ENCODE data around the gene COX19. TPM values are rescaled to one million over a fixed set of nuclear protein-coding genes. Genes with fewer than 3 reads are reported as not detected.

Gene COX19
- total and polyA plus RNA-seq, 2 donors (not counting 3 experiments of a cell fraction or from before 2014, with no cell fraction given) = 6.8 to 10.6 TPM

DNA sequence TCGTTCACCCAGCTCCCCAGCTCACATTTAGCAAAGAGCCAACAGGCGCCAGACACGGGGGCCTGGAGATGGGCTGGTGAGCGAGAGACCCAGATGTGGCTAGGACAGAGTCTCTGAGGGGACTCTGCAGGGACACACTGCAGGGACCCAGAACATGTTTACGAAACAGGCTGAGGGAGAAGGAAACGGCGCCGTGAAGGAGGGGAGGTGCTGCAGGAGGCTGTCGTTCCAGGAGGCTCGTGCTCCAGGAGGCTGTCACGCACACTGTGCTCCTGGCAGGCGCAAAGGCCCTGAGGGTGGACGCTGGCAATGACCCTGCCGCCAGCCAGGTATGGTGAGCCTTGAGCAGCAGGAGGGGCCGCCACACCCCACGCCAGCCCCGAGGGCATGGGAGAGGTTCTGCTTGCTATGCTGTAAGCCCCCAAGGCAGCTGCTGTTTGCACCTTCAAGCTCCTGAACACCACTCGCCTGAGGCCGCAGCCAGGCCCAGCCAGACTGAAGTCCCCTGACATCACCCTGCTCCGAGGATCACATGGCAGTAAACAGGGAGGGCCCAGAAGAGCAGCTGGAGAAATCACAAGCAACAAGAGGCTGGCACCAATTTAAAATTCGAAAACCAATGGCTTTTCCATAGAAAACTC is 48.2 kb downstream of the COX19 start:
- BruUV-seq (replicated peaks) = no TSS peak
- intact Hi-C loops (cut with micrococcal nuclease) = no loop called here
- Histone ChIP-seq H3K9me1 (replicated peaks; ENCODE audit: control insufficient read depth, extremely low read depth, insufficient read depth, low read length) (no peaks in the 10 kb centered on the region), H3K27me3 (ENCODE audit: control insufficient read depth in 2 of 2, insufficient read depth in 2 of 2, low read length in 2 of 2) (no peaks in the 10 kb centered on the region), H3K79me2 (ENCODE audit: control insufficient read depth, insufficient read depth, low read length) (no peaks in the 10 kb centered on the region), H3K4me3 (replicated peaks in 1 of 3; ENCODE audit: insufficient read depth in 1 of 3, low read depth in 1 of 3, low read length in 3 of 3) (no peak overlapping the region), H3K4me1 (ENCODE audit: control insufficient read depth, extremely low read depth, insufficient read depth, low read length) (peaks cover 6% of the 10 kb centered on the region), H3K4me2 (ENCODE audit: insufficient read depth, low read length) (no peak overlapping the region), H3K9ac (replicated peaks; ENCODE audit: extremely low read depth, insufficient read depth, low read length) (no peak overlapping the region), H3K9me3 (replicated peaks; ENCODE audit: control insufficient read depth, insufficient read depth, low read length) (no peaks in the 10 kb centered on the region), H4K20me1 (replicated peaks; ENCODE audit: control insufficient read depth, extremely low read depth, insufficient read depth, low read length) (no peaks in the 10 kb centered on the region), H2AFZ (ENCODE audit: low read depth, low read length) (no peak overlapping the region), H3K27ac (ENCODE audit: insufficient read depth, low read depth, low read length) (no peak overlapping the region), H3K36me3 (ENCODE audit: control insufficient read depth in 2 of 2, extremely low read depth in 1 of 2, insufficient read depth in 2 of 2, low read length in 2 of 2) (no peaks in the 10 kb centered on the region)
- CTCF ChIA-PET = no interaction called here
- no peak for DNase-seq (ENCODE audit: low read depth, low spot score)
- POLR2A ChIA-PET = no interaction called here
- dilution Hi-C loops (cut with MboI; ENCODE audit: extremely low pct_ligation_motif_present, low sequenced_read_pairs) = no loop called here
- no peak for TF ChIP-seq JUN (IDR thresholded peaks at IDR 0.05; ENCODE audit: borderline replicate concordance, insufficient read depth, insufficient read length, low read depth)
- TF ChIP-seq FOS (IDR thresholded peaks at IDR 0.05; ENCODE audit: borderline replicate concordance, insufficient read depth, low read length) = no peak
- TF ChIP-seq EZH2 (IDR thresholded peaks at IDR 0.05; ENCODE audit: borderline replicate concordance, low read depth, low read length, severe bottlenecking) = no peak
- TF ChIP-seq POLR2A (IDR thresholded peaks at IDR 0.05; ENCODE audit: low read depth, low read length) = no peak
- TF ChIP-seq GATA2 (IDR thresholded peaks at IDR 0.05; ENCODE audit: insufficient read depth, insufficient read length, low read depth, low read length) = no peak
- TF ChIP-seq, protein P1, sequence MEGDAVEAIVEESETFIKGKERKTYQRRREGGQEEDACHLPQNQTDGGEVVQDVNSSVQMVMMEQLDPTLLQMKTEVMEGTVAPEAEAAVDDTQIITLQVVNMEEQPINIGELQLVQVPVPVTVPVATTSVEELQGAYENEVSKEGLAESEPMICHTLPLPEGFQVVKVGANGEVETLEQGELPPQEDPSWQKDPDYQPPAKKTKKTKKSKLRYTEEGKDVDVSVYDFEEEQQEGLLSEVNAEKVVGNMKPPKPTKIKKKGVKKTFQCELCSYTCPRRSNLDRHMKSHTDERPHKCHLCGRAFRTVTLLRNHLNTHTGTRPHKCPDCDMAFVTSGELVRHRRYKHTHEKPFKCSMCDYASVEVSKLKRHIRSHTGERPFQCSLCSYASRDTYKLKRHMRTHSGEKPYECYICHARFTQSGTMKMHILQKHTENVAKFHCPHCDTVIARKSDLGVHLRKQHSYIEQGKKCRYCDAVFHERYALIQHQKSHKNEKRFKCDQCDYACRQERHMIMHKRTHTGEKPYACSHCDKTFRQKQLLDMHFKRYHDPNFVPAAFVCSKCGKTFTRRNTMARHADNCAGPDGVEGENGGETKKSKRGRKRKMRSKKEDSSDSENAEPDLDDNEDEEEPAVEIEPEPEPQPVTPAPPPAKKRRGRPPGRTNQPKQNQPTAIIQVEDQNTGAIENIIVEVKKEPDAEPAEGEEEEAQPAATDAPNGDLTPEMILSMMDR (IDR thresholded peaks at IDR 0.05; ENCODE audit: extremely low read depth in 1 of 2, insufficient read depth in 1 of 2, low read depth in 1 of 2, low read length in 2 of 2) = no peak
- no peak for TF ChIP-seq POLR2AphosphoS5 (IDR thresholded peaks at IDR 0.05; ENCODE audit: insufficient read depth, low read depth, low read length)
- no peak for FAIRE-seq
